Germinal center (tissue), 1 donor: Measurements from ENCODE around the gene HSD17B3.
"Not testable (repeated sequence)": the region's sequence is repeated elsewhere in the genome, so short reads cannot be mapped to it uniquely, and the experiment has no call there.

Experiments used
- DNase-seq: peaks from one replicate; pipeline ENCODE4 v3.0.0; 2012; ENCODE audit warnings: mixed read lengths, low spot score

HSD17B3 gene

DNA sequence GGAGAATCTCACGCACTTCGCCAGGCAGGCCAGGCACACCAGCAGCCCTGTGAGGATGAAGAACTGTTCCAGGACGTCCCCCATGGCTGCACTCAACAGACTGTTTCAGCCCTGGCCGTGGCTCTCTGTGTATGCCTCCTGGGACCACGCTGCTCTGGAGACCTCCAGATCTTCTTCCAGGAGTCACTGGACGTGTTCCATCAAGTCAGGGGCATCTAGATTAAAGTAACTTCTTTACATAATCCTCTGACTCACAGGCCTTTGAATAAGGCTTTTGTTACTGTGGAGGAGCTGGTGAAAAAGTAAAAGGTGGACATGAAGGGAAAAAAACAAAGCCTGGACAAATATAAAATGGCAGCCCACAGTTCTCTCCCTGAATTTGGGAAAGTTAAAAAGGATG lies at the start of gene HSD17B3:
Gene HSD17B3 (minus strand): TSS at position 156 of the 400 bp plus-strand sequence. CDS start 72 bp downstream, at position 84.
- DNase-seq = no peak

DNA sequence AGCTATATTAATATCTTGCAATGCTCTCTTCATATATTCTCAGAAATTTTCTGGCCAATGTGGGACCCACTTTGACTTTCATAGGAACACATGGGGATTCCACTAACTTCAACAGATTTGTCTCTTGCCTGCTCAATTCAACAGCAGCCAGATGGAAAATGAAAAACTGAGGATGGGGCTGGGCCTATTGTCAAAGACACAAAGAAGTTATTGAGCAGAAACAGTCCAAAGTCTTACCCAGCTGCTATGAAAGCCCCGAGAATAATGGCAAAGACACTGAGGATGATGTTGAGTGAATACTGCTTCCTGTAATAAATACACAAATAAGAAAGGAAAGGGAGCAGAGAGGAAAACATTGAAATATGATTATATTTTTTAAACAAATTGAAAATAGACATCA lies 48.9 kb upstream of the HSD17B3 start:
- no peak for DNase-seq

DNA sequence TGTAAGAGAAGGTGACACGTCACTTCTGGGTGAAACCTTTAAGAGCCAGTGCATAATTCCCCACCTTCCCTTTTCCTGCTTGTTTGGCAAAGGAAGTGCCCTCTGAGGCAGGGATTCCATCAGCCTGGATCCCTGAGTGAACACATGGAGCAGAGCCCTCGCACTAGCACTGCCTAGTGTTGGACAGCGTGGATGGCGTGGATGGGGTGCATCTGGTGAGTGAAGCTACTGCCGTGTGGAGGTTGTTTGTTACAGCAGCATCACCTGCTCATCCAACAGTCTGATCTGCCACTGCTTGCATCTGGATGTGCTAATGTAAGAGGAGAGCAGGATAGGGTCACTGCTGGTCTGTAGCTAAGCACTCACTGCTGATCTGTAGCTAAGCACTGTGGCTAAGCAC lies 46.3 kb upstream of the HSD17B3 start:
- DNase-seq = no peak

GRCh38 chr9:96345551-96345950 lies 43.6 kb upstream of the HSD17B3 start:
- DNase-seq = no peak

GRCh38 chr9:96344458-96345180 lies 42.6 kb upstream of the HSD17B3 start:
- no peak for DNase-seq

- no peak for DNase-seq
Observed at GRCh38 chr9:96343515-96344360, 41.8 kb upstream of the HSD17B3 start.

DNA sequence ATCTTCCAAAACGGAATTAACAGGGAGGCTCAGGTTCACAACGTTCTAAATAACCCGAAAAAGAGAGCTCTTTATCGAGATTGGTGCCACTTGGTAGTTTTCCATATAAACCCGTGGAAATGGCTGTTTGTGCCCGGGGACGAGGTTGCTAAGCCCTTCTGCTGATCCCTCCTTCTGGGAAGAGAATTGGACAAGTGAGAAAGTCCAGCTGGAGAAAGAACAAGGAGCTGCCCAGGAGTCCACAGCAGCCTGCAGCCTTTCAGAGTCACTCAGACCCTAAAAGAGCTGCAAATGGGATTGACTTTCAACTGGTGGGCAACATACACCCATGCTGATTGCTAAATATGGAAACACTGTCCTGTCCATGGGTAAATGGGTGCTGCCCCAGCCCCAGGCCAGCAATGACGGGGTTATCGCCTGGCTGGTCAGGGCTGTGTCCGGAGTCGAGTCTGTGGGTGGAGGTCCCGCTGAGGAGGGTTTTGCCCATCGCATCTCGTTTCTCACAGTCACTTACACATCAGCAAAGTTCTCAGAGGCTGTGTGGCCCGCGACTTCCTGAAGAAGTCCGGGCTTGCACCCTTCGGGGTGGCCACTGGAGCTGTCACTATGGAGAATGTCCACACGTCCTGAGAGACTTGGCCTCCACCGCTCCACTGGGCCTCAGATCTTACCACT lies 40.7 kb upstream of the HSD17B3 start:
- DNase-seq = no peak

DNA sequence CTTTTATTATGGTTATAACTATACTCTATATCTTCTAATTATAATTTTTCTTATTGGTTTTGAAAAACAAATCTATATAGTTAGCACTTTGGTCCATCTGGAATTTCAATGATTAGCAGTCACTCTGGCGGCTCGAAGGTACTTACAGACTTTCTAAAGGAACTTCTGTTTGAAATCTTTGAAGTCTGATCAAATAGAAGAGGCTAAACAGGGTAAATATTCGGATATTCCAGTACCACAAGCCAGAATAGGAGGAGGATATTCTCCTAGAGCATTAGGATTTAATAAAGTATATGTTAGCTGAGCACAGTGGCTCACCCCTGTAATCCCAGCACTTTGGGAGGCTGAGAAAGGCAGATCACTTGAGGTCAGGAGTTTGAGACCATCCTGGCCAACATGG lies 38.7 kb upstream of the HSD17B3 start:
- no peak for DNase-seq

- no peak for DNase-seq
Observed at GRCh38 chr9:96338299-96338698, 36.3 kb upstream of the HSD17B3 start.

GRCh38 chr9:96333958-96334357 lies 32.0 kb upstream of the HSD17B3 start:
- DNase-seq = no peak

DNA sequence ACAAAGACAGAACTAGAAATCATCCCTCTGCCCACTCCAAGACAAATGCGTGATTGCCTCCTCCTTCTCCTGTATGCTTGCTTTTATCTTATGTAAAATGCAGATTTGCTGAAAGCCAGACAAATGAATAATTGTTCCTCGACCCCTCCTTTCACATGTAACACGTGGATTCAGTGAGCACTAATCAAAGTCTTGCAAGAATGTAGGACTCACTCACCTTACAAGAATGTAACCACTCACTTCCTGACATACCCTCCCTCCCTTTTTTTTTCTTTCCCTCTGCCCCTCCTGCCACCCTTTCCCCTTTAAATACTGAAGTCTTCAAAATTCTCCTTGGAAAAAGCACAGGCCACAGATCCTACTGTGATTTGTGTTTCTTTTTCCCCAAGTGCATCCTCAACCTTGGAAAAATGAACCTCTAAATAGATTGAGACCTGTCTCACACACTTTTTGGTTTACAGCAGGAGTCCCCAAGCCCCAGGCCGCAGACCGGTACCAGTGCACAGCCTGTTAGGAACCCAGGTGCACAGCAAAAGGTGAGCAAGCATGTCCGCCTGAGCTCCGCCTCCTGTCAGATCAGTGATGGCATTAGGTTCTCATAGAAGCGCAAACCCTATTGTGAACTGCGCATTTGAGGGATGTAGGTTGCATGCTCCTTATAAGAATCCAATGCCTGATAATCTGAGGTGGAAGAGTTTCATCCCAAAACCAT lies 29.4 kb upstream of the HSD17B3 start:
- no peak for DNase-seq

DNA sequence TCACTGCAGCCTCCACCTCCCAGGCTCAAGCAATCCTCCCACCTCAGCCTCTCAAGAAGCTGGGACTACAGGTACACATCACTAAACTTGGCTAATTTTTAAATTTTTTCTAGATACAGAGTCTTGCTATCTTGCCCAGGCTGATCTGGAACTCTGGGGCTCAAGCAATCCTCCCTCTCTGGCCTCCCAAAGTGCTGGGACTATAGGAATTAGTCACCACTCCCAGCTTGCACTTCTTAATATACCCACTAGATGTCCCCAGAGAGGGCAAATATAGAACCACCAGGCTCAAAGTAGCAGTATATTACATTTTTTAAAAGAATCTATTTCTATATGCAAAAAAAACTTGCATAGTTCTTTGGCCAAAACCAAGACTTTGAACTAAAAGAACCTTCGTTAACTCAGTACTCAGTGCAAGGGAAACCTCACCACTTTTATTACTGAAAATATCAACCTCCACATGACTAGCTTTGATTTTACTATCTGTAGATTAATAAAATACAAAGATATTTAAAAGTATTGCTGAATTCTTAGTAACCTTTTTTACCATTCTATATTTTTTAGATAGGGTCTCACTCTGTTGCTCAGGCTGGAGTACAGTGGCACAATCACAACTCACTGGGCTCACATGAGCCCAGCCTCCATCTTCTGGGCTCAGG lies 25.8 kb upstream of the HSD17B3 start:
- DNase-seq = peak; percentile 45

DNA sequence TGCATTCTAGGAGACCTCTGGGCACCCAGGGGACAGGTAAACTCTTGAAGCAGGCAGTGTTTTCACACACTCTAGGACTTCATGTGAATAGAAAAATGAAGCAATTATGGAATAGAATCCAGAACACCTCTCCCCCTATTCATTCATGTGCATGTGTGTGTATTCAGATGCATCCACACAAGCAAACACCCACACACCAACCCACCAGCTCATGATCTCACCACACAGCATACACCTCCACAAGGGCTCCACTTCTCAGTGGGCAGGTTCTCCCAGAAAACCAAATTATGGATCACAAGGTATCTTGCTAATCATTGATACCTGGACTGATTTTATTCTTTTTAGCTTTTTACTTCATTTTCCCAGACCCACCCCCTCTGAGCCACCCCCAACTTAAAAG lies 21.2 kb upstream of the HSD17B3 start:
- no peak for DNase-seq

- DNase-seq = not testable (repeated sequence)
Observed at GRCh38 chr9:96322736-96323135, 20.8 kb upstream of the HSD17B3 start.

DNA sequence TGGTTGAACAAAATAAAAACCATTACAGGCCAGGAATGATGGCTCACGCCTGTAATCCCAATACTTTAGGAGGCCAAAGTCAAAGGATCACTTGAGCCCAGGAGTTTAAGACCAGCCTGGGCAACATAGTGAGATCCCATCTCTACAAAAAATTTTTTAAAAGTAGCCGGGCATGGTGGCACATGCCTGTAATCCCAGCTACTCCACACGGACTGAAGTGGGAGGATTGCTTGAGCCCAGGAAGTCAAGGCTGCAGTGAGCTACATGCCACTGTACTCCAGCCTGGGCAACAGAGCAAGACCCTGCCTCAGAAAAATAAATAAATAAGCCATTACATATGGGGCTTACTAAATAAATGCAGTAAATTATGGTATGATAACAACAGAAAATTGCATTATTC lies 20.2 kb upstream of the HSD17B3 start:
- not testable (repeated sequence) for DNase-seq

DNA sequence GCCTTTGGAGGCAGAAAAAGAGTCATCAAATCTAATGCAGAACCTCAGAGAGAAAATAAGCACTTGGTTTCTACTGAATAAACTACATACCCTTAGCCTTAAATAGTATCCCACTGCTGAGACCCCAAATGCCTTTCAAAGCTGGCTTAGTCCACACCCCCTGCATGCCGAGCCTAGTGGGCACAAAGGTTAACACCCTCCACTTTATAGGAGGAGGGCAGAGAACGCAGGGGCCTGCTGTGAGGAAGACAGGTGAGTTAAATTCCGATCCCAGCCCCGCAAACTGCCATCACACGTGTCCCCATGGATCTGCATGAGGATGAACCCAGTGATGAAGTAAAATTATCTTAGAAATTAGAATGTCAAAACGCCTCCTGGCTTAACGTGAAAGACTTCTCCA lies 19.5 kb upstream of the HSD17B3 start:
- DNase-seq = no peak

DNA sequence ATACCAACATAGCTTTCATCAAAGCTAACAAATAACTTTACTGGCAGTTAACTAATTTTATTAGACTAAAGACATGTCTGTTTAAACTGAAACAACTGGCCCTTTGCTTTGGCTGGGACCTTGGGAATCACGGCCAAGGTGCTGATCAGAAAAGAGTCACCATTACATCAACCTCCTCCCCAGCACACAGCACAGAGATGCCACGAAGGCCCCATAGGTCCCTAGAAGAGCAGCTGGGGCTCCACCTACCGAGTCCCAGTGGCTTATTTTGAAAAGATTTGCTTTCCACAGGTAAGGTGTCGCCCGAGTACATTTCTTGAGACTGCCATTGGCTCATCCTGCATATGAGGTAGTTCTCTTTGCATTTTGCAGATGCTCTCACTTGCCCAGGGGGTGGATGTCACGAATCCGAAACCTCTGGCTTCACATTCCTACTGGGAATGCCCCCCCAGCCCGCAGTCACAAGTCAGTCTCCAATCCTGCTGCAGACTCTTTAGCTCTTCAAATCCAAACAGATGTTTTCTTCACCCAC lies 18.8 kb upstream of the HSD17B3 start:
- no peak for DNase-seq

- no peak for DNase-seq
Observed at GRCh38 chr9:96318921-96319565, 17.1 kb upstream of the HSD17B3 start.

GRCh38 chr9:96317335-96317980 lies 15.5 kb upstream of the HSD17B3 start:
- peak; percentile 48 for DNase-seq

DNA sequence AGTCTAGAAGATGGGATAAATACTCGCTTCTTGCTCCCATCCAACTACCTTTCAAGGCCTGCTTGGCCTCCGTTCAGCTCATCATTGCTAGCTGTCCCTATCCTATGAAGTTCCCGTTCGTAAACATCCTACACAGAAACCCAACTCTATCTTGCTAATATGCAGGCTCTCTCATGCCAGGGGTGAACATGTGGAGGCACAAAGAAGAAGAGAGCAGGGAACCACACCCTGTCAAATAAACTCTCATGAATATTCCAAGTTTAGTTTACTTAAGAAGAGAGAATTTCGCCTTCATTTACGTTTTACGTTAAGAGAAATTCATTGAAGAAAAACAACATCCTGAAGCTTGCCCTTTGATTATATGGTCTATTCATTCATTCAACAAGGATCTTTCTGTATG lies 7.9 kb upstream of the HSD17B3 start:
- no peak for DNase-seq
